H1 (cell line): ENCODE results near the gene RAB3IP. TPM values are rescaled to one million over a fixed set of nuclear protein-coding genes. Genes with fewer than 3 reads are reported as not detected.

Experiments used
- CTCF ChIA-PET: fragments of 300-600 bp; sonication (Branson Sonifier 250); formaldehyde crosslinking; loops from one replicate; lab custom pipeline; 2021; ENCODE audit not compliant: partially characterized antibody; lab: Charles Lee
- POLR2A ChIA-PET: fragments of 300-600 bp; sonication (Branson Sonifier 250); formaldehyde crosslinking; loops from one replicate; lab custom pipeline; 2021; ENCODE audit warnings: inconsistent platforms; ENCODE audit not compliant: partially characterized antibody; lab: Charles Lee
- DNase-seq, 2 experiments: peaks; one replicate each; pipeline versions ENCODE4 v3.0.0 to v3.0.0-alpha.2; 2010 to 2022; ENCODE audit warnings: low spot score in 2 of 2, low read depth in 1 of 2, mixed read lengths in 1 of 2
- FAIRE-seq: peaks from 2 replicates; lab custom pipeline; 2011; peaks lifted over from hg19 to GRCh38; lab: Jason Lieb, UNC
- H2AFZ ChIP-seq: 2 replicates; pipeline ENCODE4 v1.8.1; 2012; ENCODE audit warnings: low read length, inconsistent platforms
- H2AK5ac ChIP-seq: 2 replicates; pipeline ENCODE4 v1.6.1; 2013; ENCODE audit warnings: low read depth, low read length
- H2BK120ac ChIP-seq: replicated peaks from 2 replicates; pipeline ENCODE3; 2013; ENCODE audit warnings: low read depth, low read length, inconsistent platforms
- H2BK12ac ChIP-seq: 2 replicates; pipeline ENCODE4 v1.6.1; 2013; ENCODE audit warnings: low read depth, low read length
- H2BK15ac ChIP-seq: 2 replicates; pipeline ENCODE4 v1.6.1; 2013; ENCODE audit warnings: low read length
- H2BK20ac ChIP-seq: 2 replicates; pipeline ENCODE4 v1.6.1; 2013; ENCODE audit warnings: low read length
- H2BK5ac ChIP-seq: 2 replicates; pipeline ENCODE4 v1.6.1; 2013; ENCODE audit warnings: low read depth, low read length
- H3K14ac ChIP-seq: 2 replicates; pipeline ENCODE4 v1.6.1; 2013; ENCODE audit warnings: inconsistent platforms; ENCODE audit not compliant: insufficient read length
- H3K18ac ChIP-seq: 2 replicates; pipeline ENCODE4 v1.6.1; 2013; ENCODE audit warnings: low read length; ENCODE audit errors: extremely low read depth
- H3K23ac ChIP-seq: 2 replicates; pipeline ENCODE4 v1.6.1; 2013; ENCODE audit warnings: inconsistent platforms; ENCODE audit not compliant: insufficient read length
- H3K23me2 ChIP-seq: 2 replicates; pipeline ENCODE4 v1.6.1; 2013; ENCODE audit warnings: low read depth, low read length
- H3K27ac ChIP-seq: 2 replicates; pipeline ENCODE4 v1.6.1; 2011; ENCODE audit warnings: low read depth, low read length, inconsistent platforms
- H3K27me3 ChIP-seq, 4 experiments: replicated peaks in 1 of 4; 1 replicate in 1 of 4; 2 replicates in 3 of 4; pipeline versions ENCODE4 v1.6.1 to v1.8.1; 2011 to 2013; ENCODE audit warnings: low read length in 3 of 4, mild to moderate bottlenecking in 3 of 4, inconsistent platforms in 2 of 4, mixed read lengths in 2 of 4, moderate library complexity in 1 of 4; ENCODE audit not compliant: control insufficient read depth in 3 of 4, insufficient read depth in 3 of 4; ENCODE audit errors: extremely low read depth in 1 of 4
- H3K36me3 ChIP-seq, 4 experiments: 2 replicates each; pipeline versions ENCODE4 v1.6.1 to v1.8.1; 2011 to 2013; ENCODE audit warnings: mild to moderate bottlenecking in 4 of 4, low read length in 3 of 4, moderate library complexity in 2 of 4, control low read depth in 1 of 4, inconsistent platforms in 1 of 4; ENCODE audit not compliant: insufficient read depth in 4 of 4, control insufficient read depth in 2 of 4
- H3K4ac ChIP-seq: replicated peaks from 2 replicates; pipeline ENCODE3; 2013; ENCODE audit warnings: low read length, low read depth, mixed read lengths, inconsistent platforms; ENCODE audit not compliant: insufficient read length
- H3K4me1 ChIP-seq, 4 experiments: replicated peaks in 1 of 4; 1 replicate in 1 of 4; 2 replicates in 3 of 4; pipeline versions ENCODE4 v1.6.1 to v1.8.1; 2011 to 2013; ENCODE audit warnings: low read length in 3 of 4, inconsistent platforms in 2 of 4, mixed read lengths in 1 of 4; ENCODE audit not compliant: insufficient read depth in 4 of 4, control insufficient read depth in 3 of 4
- H3K4me2 ChIP-seq, 2 experiments: 2 replicates each; pipeline versions ENCODE4 v1.6.1 to v1.8.1; 2011 to 2013; ENCODE audit warnings: low read depth in 2 of 2, low read length in 2 of 2, control low read depth in 1 of 2, inconsistent platforms in 1 of 2, mild to moderate bottlenecking in 1 of 2; ENCODE audit not compliant: insufficient read depth in 1 of 2
- H3K4me3 ChIP-seq, 4 experiments: fragments of 200-600, 300-600 bp in 1 of 4; sonication (generic), shearing (Covaris generic), sonication (Bioruptor Twin) in 1 of 4; 2 replicates each; pipeline versions ENCODE4 v1.5.1 to v1.8.1; 2011 to 2016; ENCODE audit warnings: low read length in 4 of 4, low read depth in 3 of 4, control low read depth in 2 of 4, inconsistent platforms in 2 of 4, mild to moderate bottlenecking in 2 of 4, mixed read lengths in 1 of 4, moderate library complexity in 1 of 4; ENCODE audit not compliant: insufficient read depth in 2 of 4; ENCODE audit errors: extremely low read depth in 1 of 4
- H3K56ac ChIP-seq: replicated peaks from 2 replicates; pipeline ENCODE3; 2013; ENCODE audit warnings: low read depth, mild to moderate bottlenecking, mixed read lengths, low read length, inconsistent platforms; ENCODE audit not compliant: insufficient read length
- H3K79me1 ChIP-seq: 2 replicates; pipeline ENCODE4 v1.6.1; 2013; ENCODE audit warnings: low read depth, low read length, control low read depth
- H3K79me2 ChIP-seq, 2 experiments: 2 replicates each; pipeline versions ENCODE4 v1.6.1 to v1.8.1; 2012 to 2013; ENCODE audit warnings: low read length in 2 of 2, mild to moderate bottlenecking in 2 of 2, inconsistent platforms in 1 of 2; ENCODE audit not compliant: insufficient read depth in 2 of 2, control insufficient read depth in 1 of 2
- H3K9ac ChIP-seq, 4 experiments: replicated peaks in 1 of 4; 1 replicate in 1 of 4; 2 replicates in 3 of 4; pipeline versions ENCODE4 v1.6.1 to v1.8.1; 2011 to 2013; ENCODE audit warnings: low read depth in 3 of 4, low read length in 3 of 4, control low read depth in 2 of 4, mild to moderate bottlenecking in 2 of 4, moderate library complexity in 2 of 4, inconsistent platforms in 1 of 4; ENCODE audit errors: extremely low read depth in 1 of 4
- H3K9me3 ChIP-seq, 2 experiments: 2 replicates each; pipeline versions ENCODE4 v1.6.1 to v1.8.1; 2012 to 2013; ENCODE audit warnings: mild to moderate bottlenecking in 2 of 2, moderate library complexity in 2 of 2, control low read depth in 1 of 2, inconsistent platforms in 1 of 2, low read depth in 1 of 2, low read length in 1 of 2, mixed read lengths in 1 of 2; ENCODE audit not compliant: insufficient read depth in 2 of 2
- H4K20me1 ChIP-seq, 2 experiments: replicated peaks in 1 of 2; 2 replicates each; pipeline versions ENCODE3 to v1.8.1; 2011 to 2013; ENCODE audit warnings: inconsistent platforms in 2 of 2, low read length in 2 of 2, mild to moderate bottlenecking in 1 of 2; ENCODE audit not compliant: insufficient read depth in 2 of 2, control insufficient read depth in 1 of 2
- H4K5ac ChIP-seq: 2 replicates; pipeline ENCODE4 v1.6.1; 2013; ENCODE audit warnings: low read length, low read depth, mixed read lengths, inconsistent platforms; ENCODE audit not compliant: insufficient read length
- H4K8ac ChIP-seq: 2 replicates; pipeline ENCODE4 v1.8.0; 2013; ENCODE audit warnings: mild to moderate bottlenecking, moderate library complexity, low read length, inconsistent platforms; ENCODE audit not compliant: insufficient read depth; ENCODE audit errors: extremely low read depth
- H4K91ac ChIP-seq: replicated peaks from 2 replicates; pipeline ENCODE3; 2013; ENCODE audit warnings: low read length, mixed read lengths, inconsistent platforms; ENCODE audit not compliant: insufficient read length
- BCL11A ChIP-seq, 2 experiments: IDR thresholded peaks; one replicate each; pipeline ENCODE4 v1.6.1; 2011; ENCODE audit warnings: low read depth in 2 of 2, low read length in 2 of 2, mild to moderate bottlenecking in 2 of 2
- CREB1 ChIP-seq: IDR thresholded peaks from 2 replicates; pipeline ENCODE4 v1.6.1; 2012; ENCODE audit warnings: inconsistent platforms
- EGR1 ChIP-seq: IDR thresholded peaks from 2 replicates; pipeline ENCODE4 v1.6.1; 2011; ENCODE audit warnings: low read depth, low read length, borderline replicate concordance
- HDAC2 ChIP-seq, 2 experiments: fragments of 300-600 bp in 1 of 2; sonication (generic) in 1 of 2; IDR thresholded peaks; 2 replicates each; pipeline ENCODE4 v1.6.1; 2011 to 2012; ENCODE audit warnings: low read depth in 2 of 2, low read length in 2 of 2, mild to moderate bottlenecking in 2 of 2, moderate library complexity in 2 of 2, borderline replicate concordance in 1 of 2, inconsistent platforms in 1 of 2
- POLR2A ChIP-seq, 2 experiments: IDR thresholded peaks; 1 replicate in 1 of 2; 2 replicates in 1 of 2; pipeline ENCODE4 v1.6.1; 2011; ENCODE audit warnings: low read depth in 2 of 2, low read length in 2 of 2, mild to moderate bottlenecking in 2 of 2; ENCODE audit errors: control extremely low read depth in 1 of 2
- SAP30 ChIP-seq: fragments of 300-600 bp; sonication (generic); IDR thresholded peaks from 2 replicates; pipeline ENCODE4 v1.7.1; 2012; ENCODE audit warnings: low read length, moderate library complexity, mild to moderate bottlenecking, inconsistent platforms; ENCODE audit not compliant: insufficient read depth, insufficient replicate concordance
- SIX5 ChIP-seq: IDR thresholded peaks from 2 replicates; pipeline ENCODE4 v1.6.1; 2011; ENCODE audit warnings: mild to moderate bottlenecking, low read depth, low read length
- SP2 ChIP-seq: IDR thresholded peaks from 2 replicates; pipeline ENCODE4 v1.6.1; 2012; ENCODE audit warnings: mild to moderate bottlenecking, low read length, inconsistent platforms
- TAF7 ChIP-seq: optimal IDR thresholded peaks from 2 replicates; pipeline ENCODE3; 2011; ENCODE audit warnings: low read depth, mild to moderate bottlenecking, inconsistent platforms, low read length, moderate library complexity, borderline replicate concordance
- YY1 ChIP-seq: IDR thresholded peaks from 2 replicates; pipeline ENCODE4 v1.6.1; 2011; ENCODE audit warnings: low read depth, mild to moderate bottlenecking, low read length
- ZNF274 ChIP-seq: IDR thresholded peaks from 2 replicates; pipeline ENCODE4 v1.7.0; 2012; ENCODE audit warnings: low read length, borderline replicate concordance; ENCODE audit errors: extremely low read depth
- WGBS, 2 experiments: shearing (Covaris generic) in 1 of 2; methylation state at CpG; one replicate each; pipeline versions ENCODE4 v1.1.6 to v1.1.7; 2013 to 2015; ENCODE audit warnings: low lambda C conversion rate in 2 of 2, mixed read lengths in 2 of 2, inconsistent platforms in 1 of 2, low coverage in 1 of 2, missing lambda C conversion rate in 1 of 2; ENCODE audit not compliant: insufficient replicate concordance in 2 of 2, insufficient coverage in 1 of 2, insufficient read length in 1 of 2; ENCODE audit errors: extremely low coverage in 1 of 2, missing lambda C conversion rate in 1 of 2; 5-methylcytosine and 5-hydroxymethylcytosine counted together
- polyA plus RNA-seq, 7 experiments: library from polyadenylated mRNA; depleted of rRNA in 3 of 7; stranded (reverse) in 5 of 7; unstranded in 2 of 7; fragments of >200 nt in 5 of 7; fragments of 200-250 nt in 2 of 7; gene quantifications; 1 replicate in 5 of 7; 2 replicates in 1 of 7; 4 replicates in 1 of 7; pipeline versions ENCODE4 v1.2.1 to v1.2.3, GENCODE V29; 2011 to 2013; ENCODE audit warnings: missing spikeins in 2 of 7, mixed read lengths in 2 of 7
- total RNA-seq: library from RNA; stranded (reverse); fragmentation: NEBNext Ultra II Directional; extraction: Animal tissue kit (Norgen Biotek cat#: 25700); gene quantifications from 2 replicates; pipeline ENCODE4 v1.2.1, GENCODE V29; 2021

Gene RAB3IP
- total and polyA plus RNA-seq, 2 of the 8 experiments (the other 6 are each of a cell fraction or from before 2014, with no cell fraction given): 17.7 to 34.6 TPM

GRCh38 chr12:69837657-69838415, 99.2 kb downstream of the RAB3IP start:
- Histone ChIP-seq H4K8ac (no peak overlapping the region), H2BK5ac (no peak overlapping the region), H4K5ac (no peak overlapping the region), H3K9ac (no peak overlapping the region), H2AFZ (no peak overlapping the region; the same call in 1 of the 2 replicates), H3K27ac (no peak overlapping the region), H3K36me3 (no peaks in the 10 kb centered on the region), H3K14ac (no peak overlapping the region), H3K23ac (no peak overlapping the region), H3K4me1 (no peaks in the 10 kb centered on the region; a peak in 1 of 7 replicates), H3K79me1 (no peaks in the 10 kb centered on the region), H3K9me3 (no peaks in the 10 kb centered on the region), H2AK5ac (no peak overlapping the region), H3K18ac (no peak overlapping the region), H2BK15ac (no peak overlapping the region)
- DNase-seq (no peak), FAIRE-seq (no peak)
- CTCF ChIA-PET: interaction anchor here (0.8 to 1.1 kb wide), 2 partner anchors 9 to 11 kb away, joined by 3 read pairs; no protein-coding TSS in a partner anchor
- TF ChIP-seq EGR1 (no peak), BCL11A (IDR thresholded peaks at IDR 0.05; ENCODE audit: low read depth in 2 of 2, low read length in 2 of 2) (no peak), HDAC2 (IDR thresholded peaks at IDR 0.05; ENCODE audit: borderline replicate concordance in 1 of 2, low read depth in 2 of 2, low read length in 2 of 2) (no peak), YY1 (no peak), SIX5 (no peak), TAF7 (no peak), SP2 (no peak), CREB1 (no peak), SAP30 (no peak), ZNF274 (no peak), POLR2A (IDR thresholded peaks at IDR 0.05; ENCODE audit: control extremely low read depth in 1 of 2, low read depth in 2 of 2, low read length in 2 of 2) (no peak)
- TF ChIP-seq, all 59 proteins: peak for 0
- Histone ChIP-seq H4K91ac (no peak overlapping the region), H3K4ac (no peak overlapping the region), H4K20me1 (no peaks in the 10 kb centered on the region), H3K23me2 (no peaks in the 10 kb centered on the region; the same call in 1 of the 2 replicates), H2BK12ac (no peak overlapping the region), H3K4me2 (no peak overlapping the region), H2BK20ac (no peak overlapping the region), H3K56ac (no peak overlapping the region), H3K27me3 (no peaks in the 10 kb centered on the region), H2BK120ac (no peak overlapping the region), H3K4me3 (no peak overlapping the region), H3K79me2 (no peaks in the 10 kb centered on the region)
- WGBS, 2 experiments: 87% methylated on average over 4 of the region's 4 CpGs; no CpG with 5 or more reads in 1 of the 2 experiments
- POLR2A ChIA-PET: no interaction called here
